GM21447 (cell line): ENCODE results near the gene TUNAR.

ENCODE experiments used
- ATAC-seq: cut with Tn5 transposase; IDR thresholded peaks from one replicate; pipeline ENCODE4 v1.9.1; 2021; ENCODE audit not compliant: unreplicated experiment

Gene TUNAR

GRCh38 chr14:95911456-95911855 is 34.8 kb downstream of the TUNAR start:
- no peak for ATAC-seq

- ATAC-seq: no peak
Measured at GRCh38 chr14:95915330-95915729, 38.7 kb downstream of the TUNAR start.

- ATAC-seq: no peak
Measured at GRCh38 chr14:95918466-95918865, 41.8 kb downstream of the TUNAR start.

GRCh38 chr14:95920769-95921438 is 44.3 kb downstream of the TUNAR start:
- no peak for ATAC-seq

DNA sequence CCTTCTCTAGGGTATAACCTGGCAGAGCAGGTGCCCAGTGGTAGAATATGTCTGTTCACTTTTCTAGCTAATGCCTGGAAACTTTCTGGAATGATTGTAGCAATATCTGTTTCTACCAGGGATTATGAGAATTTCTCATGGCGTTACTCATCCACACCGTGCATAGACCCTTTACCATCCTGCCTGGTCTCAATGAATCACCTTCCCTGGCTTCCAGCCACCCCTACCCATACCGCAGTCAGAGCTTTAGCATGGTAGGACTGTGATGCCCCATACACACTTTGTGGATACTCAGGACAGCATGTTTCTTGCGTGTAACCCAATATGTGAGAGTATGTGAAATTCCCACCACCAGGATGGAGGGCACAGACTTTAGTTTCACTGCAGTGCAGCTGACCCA is 45.4 kb downstream of the TUNAR start:
- ATAC-seq: no peak

- ATAC-seq: no peak
Measured at GRCh38 chr14:95928751-95929150, 52.1 kb downstream of the TUNAR start.

DNA sequence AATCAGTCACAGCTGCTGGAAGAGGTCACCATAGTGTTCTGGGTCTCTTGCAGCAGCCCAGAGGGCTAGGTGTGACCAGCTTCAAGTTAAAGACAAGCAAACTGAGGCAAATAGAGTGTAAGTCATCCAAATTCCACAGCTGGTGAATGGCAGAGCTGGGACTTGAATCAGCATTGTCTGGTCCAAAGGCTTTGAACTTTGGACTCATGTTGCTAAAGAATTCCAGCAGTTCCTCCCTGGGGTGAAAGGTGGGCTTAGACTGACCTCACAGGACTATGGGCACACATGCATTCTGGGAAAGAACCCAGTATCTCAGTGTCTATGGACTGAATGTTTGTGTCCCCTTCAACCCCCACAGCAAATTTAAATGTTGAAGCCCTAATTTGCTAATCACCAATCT is 54.8 kb downstream of the TUNAR start:
- no peak for ATAC-seq

DNA sequence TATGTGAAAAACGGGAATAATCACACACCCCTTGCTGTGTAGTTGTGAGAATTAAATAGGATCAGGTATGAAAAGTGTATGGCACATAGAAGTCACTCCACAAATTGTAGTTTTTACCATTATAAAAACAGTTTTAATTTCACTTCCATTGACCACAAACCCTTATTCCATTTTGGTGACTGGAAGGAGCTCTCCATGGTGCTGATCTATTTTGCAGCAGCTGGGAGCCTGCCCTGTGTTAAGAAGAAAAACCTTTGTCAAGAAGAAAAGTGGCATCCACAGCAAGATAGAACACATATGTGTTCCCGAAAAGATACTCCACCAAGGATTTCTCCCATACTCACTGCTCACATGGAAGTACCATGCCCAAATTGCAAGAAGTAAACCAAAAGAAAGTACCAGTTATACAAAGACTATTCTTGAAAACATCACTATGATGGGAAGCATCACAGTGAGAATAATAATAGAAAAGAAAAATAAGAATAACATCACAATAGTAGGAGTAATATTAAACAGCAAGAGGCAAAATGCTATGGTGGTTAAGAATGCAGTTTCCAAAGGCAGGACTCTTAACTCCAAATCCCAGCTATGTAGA is 58.7 kb downstream of the TUNAR start:
- ATAC-seq: no peak

DNA sequence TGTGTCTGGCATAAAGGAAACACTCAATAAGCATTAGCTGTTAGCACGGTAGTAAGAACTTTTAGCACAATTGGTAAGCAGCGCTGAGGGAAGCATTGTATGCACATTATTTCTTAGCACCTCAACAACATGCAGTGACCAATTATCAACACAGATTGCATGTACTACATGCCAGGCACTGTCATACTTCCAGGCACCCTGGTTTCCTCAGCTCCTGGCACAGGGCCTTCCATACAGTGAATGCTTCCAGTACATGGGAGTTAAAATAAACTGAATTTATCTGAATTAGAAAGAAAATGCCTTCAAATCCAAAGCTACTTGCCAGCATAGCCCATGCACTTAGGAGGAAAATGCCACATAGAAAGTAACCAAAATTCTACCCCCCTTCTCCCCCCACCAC is 59.4 kb downstream of the TUNAR start:
- ATAC-seq: no peak

GRCh38 chr14:95939335-95939734 is 62.7 kb downstream of the TUNAR start:
- no peak for ATAC-seq

DNA sequence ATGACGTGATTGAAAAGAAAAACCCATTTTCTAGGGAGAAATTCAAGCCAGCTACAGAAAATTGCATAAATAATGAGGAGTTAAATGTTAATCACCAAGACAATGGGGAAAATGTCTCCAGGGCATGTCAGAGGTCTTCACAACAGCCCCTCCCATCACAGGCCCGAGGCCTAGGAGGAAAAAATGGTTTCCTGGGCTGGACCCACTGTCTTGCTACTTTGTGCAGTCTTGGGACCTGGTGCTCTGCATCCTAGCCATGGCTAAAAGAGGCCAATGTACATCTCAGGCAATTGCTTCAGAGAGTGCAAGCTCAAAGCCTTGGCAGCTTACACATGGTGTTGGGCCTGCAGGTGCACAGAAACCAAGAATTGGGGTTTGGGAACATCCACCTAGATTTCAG is 65.3 kb downstream of the TUNAR start:
- no peak for ATAC-seq

- no peak for ATAC-seq
Measured at GRCh38 chr14:95943699-95944098, 67.1 kb downstream of the TUNAR start.

GRCh38 chr14:95944462-95944861 is 67.8 kb downstream of the TUNAR start:
- no peak for ATAC-seq

DNA sequence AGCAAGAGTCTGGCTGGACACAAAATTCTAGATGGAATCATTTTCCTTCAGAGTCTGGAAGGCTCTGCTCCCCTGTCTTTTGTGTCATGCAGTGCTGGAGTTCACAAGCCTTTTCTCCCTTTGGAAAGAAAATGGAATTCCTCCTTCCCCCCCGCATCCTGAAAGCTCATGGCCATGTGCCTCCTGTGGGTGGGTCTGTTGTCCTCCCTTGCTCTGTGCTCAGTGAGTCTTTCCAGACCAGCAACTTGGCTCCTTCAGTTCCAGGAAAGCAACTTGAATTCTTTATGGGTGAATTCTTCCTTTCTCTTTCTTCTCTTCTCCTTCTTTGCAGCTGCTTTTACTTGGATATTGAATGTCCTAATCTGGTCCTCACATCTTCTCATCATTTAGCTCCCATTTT is 70.2 kb downstream of the TUNAR start:
- ATAC-seq: no peak

- no peak for ATAC-seq
Measured at GRCh38 chr14:95948558-95948981, 71.9 kb downstream of the TUNAR start.

DNA sequence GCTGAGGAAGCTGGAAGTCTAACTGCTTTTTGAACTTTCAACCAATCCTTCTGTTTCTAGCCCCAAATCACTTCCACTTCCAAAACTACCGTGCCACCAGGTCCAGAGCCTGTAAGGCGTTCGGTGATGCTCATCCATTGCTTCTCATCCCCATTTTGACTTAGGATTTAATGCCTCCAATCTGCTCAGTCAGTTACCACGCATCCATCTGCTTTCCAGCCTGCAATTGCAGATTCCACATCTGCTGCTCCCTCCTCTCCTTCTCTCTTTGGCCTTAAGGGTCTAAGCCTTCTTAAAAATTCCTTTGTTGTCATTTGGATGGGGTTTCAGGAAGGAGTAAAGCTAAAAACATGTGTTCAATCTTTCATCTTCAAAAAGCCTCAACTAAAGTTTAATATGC is 74.7 kb downstream of the TUNAR start:
- ATAC-seq: no peak

DNA sequence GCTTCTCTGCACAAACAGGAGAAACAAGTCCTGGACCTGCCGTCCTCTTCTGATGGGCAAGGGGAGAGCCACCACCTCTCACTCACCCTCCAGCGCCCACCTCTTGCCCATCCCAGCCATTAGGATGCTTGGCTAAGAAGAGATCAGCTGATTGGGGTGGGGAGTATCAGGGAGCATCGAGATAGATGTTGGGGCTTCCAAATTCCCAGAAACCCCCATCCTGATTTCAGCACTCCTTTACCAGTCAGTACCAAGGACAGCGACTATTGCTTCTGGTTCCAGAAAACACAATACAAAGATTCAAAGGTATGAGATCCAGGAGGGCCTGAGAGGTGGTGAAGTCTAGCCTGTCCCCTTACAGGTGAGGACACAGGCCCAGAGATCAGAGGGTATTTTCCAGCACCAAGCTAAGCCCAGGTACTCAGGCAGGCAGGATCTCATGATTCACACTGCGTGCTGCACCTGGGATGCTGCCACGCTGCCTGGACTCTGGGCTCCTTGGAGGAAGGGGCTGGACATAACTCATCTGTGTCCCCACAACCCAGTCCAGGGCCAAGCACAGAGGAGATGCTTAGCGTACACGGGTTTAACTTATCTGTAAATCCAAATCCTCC is 76.6 kb downstream of the TUNAR start:
- ATAC-seq: no peak

DNA sequence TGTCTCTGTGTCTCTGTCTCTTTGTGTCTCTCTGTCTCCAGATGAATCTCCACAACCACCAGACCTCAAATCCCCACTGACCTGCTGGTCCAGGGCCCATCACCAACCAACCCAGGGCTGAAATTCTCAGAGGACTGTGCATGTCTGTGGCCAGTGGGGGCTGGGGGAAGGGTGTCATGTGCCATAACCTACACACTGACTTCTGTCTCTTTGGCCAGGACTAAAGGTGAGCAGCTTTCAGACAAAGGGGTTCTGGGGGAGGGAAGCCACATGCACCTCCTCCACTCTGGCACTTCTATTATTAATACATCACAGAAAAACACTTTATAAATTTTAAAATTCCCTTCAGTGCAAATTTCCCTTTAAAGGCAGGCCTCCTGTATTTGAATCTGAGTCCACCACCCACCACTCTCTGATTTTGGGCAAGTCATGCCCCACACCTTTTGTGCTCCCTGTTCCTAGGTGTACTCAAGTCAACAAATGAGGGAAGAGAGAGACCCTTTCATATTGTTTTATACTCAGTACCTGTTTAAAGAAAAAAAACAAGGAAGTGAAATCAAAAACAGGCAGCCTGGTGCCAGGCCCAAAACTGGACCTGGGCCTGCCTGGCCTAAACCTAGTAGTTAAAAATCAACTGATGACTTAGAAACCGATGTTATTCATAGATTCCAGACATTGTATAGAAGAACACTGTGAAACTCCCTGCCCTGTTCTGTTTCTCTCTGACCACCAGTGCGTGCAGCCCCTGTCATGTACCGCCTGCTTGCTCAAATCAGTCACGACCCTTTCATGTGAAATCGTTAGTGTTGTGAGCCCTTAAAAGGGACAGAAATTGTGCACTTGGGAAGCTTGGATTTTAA is 80.2 kb downstream of the TUNAR start:
- ATAC-seq: no peak

- no peak for ATAC-seq
Measured at GRCh38 chr14:95958105-95958504, 81.5 kb downstream of the TUNAR start.

- no peak for ATAC-seq
Measured at GRCh38 chr14:95959317-95959716, 82.7 kb downstream of the TUNAR start.

DNA sequence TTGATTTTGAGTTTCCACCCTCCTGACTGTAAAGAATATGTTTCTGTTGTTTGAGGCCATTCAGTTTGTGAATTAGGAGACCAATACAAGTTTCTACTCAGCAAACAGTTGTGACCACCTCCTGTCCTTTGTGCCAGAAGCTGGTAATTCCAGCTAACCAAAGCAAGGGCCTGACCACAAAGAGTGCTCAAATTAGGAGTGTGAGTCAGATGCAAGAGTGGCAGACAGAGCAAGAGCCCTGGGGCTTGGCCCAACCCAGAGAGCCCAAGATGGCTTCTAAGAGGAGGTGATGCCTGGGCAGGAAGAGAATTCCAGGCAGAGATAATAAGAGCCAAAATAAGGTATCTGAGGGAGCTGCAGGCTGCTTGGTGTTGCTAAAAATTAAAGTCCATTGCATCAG is 84.8 kb downstream of the TUNAR start:
- no peak for ATAC-seq

GRCh38 chr14:95964901-95965300 is 88.3 kb downstream of the TUNAR start:
- ATAC-seq: no peak
